ENCODE data around the gene CDK14. TPM values are rescaled to one million over a fixed set of nuclear protein-coding genes. Genes with fewer than 3 reads are reported as not detected.

CDK14 gene
- total and polyA plus RNA-seq, 11 donors: 2.9 to 37.7 (median 21.3) TPM

GRCh38 chr7:90894122-90894521 is 298.0 kb downstream of the CDK14 start:
- intact Hi-C loops (cut with DNase I): no loop called here
- Histone ChIP-seq H3K36me3 (no peaks in the 10 kb centered on the region), H3K9me3 (no peaks in the 10 kb centered on the region), H3K4me1 (peaks cover 0 to 11% (median 1%) of the 10 kb centered on the region in 12 donors), H3K4me3 (no peak overlapping the region), H3K27me3 (no peaks in the 10 kb centered on the region), H3K27ac (no peak overlapping the region)
- ATAC-seq: no peak
- TF ChIP-seq CTCF (IDR thresholded peaks at IDR 0.05): no peak
- TF ChIP-seq POLR2A (IDR thresholded peaks at IDR 0.05): no peak
- WGBS, 4 donors: 93 to 97% (median 94%) methylated on average over 3 of the region's 3 CpGs
- no peak for DNase-seq

GRCh38 chr7:90896458-90896857 is 300.3 kb downstream of the CDK14 start:
- Histone ChIP-seq H3K4me3 (no peak overlapping the region), H3K9me3 (no peaks in the 10 kb centered on the region), H3K4me1 (peaks cover 0 to 8% (median 0%) of the 10 kb centered on the region in 12 donors), H3K27me3 (no peaks in the 10 kb centered on the region), H3K27ac (no peak overlapping the region), H3K36me3 (no peaks in the 10 kb centered on the region)
- DNase-seq: no peak
- ATAC-seq: no peak
- intact Hi-C loops (cut with DNase I): no loop called here
- TF ChIP-seq CTCF (IDR thresholded peaks at IDR 0.05) (no peak), POLR2A (IDR thresholded peaks at IDR 0.05) (no peak)
- WGBS, 4 donors: 89 to 96% (median 92%) methylated on average over 1 of the region's 1 CpG

- no peak overlapping the region for H3K27ac ChIP-seq
- H3K4me3 ChIP-seq: no peak overlapping the region
- DNase-seq: no peak
- H3K36me3 ChIP-seq: no peaks in the 10 kb centered on the region
- no peaks in the 10 kb centered on the region for H3K9me3 ChIP-seq
- TF ChIP-seq CTCF (IDR thresholded peaks at IDR 0.05): no peak
- no peak for TF ChIP-seq POLR2A (IDR thresholded peaks at IDR 0.05)
- peak; percentile 47 to 76 (median 64) for ATAC-seq
- no peaks in the 10 kb centered on the region for H3K27me3 ChIP-seq
- peaks cover 0 to 5% (median 0%) of the 10 kb centered on the region in 12 donors for H3K4me1 ChIP-seq
- intact Hi-C loops (cut with DNase I): no loop called here
Observed at GRCh38 chr7:90897961-90898469, 301.9 kb downstream of the CDK14 start.

GRCh38 chr7:90900628-90901356 is 304.7 kb downstream of the CDK14 start:
- ATAC-seq (no peak), DNase-seq (no peak)
- Histone ChIP-seq H3K27ac (no peak overlapping the region), H3K9me3 (no peaks in the 10 kb centered on the region), H3K4me1 (peaks cover 0 to 5% (median 0%) of the 10 kb centered on the region in 12 donors), H3K27me3 (no peaks in the 10 kb centered on the region), H3K4me3 (no peak overlapping the region), H3K36me3 (no peaks in the 10 kb centered on the region)
- WGBS, 4 donors: 70 to 77% (median 73%) methylated on average over 4 of the region's 4 CpGs
- intact Hi-C loops (cut with DNase I): no loop called here
- TF ChIP-seq CTCF (IDR thresholded peaks at IDR 0.05) (no peak), POLR2A (IDR thresholded peaks at IDR 0.05) (no peak)

All from heart left ventricle (tissue), 16 donors.